HUES64 (cell line): Measurements from ENCODE around the gene TRIM41.

ENCODE experiments used
- H3K27ac ChIP-seq: 2 replicates; pipeline ENCODE4 v1.7.0; 2013; ENCODE audit warnings: low read depth, low read length, inconsistent platforms
- H3K27me3 ChIP-seq: 2 replicates; pipeline ENCODE4 v1.6.1; 2013; ENCODE audit warnings: mild to moderate bottlenecking, low read length; ENCODE audit not compliant: insufficient read depth
- H3K36me3 ChIP-seq: 2 replicates; pipeline ENCODE4 v1.6.1; 2013; ENCODE audit warnings: mild to moderate bottlenecking, low read length; ENCODE audit not compliant: insufficient read depth
- H3K4me1 ChIP-seq: 2 replicates; pipeline ENCODE4 v1.6.1; 2013; ENCODE audit warnings: mild to moderate bottlenecking, low read length, moderate library complexity; ENCODE audit not compliant: insufficient read depth
- H3K4me3 ChIP-seq: 2 replicates; pipeline ENCODE4 v1.5.1; 2013; ENCODE audit warnings: mild to moderate bottlenecking, low read length, moderate library complexity
- H3K9ac ChIP-seq: 2 replicates; pipeline ENCODE4 v1.6.1; 2013; ENCODE audit warnings: mild to moderate bottlenecking, low read depth, low read length
- H3K9me3 ChIP-seq: 2 replicates; pipeline ENCODE4 v1.6.1; 2013; ENCODE audit warnings: low read depth, low read length; ENCODE audit not compliant: insufficient read depth
- WGBS: fragments of 150-250, 120-280 bp; methylation state at CpG from one replicate; pipeline ENCODE4 v1.1.7; 2013; ENCODE audit warnings: missing lambda C conversion rate; 5-methylcytosine and 5-hydroxymethylcytosine counted together

TRIM41 gene

DNA sequence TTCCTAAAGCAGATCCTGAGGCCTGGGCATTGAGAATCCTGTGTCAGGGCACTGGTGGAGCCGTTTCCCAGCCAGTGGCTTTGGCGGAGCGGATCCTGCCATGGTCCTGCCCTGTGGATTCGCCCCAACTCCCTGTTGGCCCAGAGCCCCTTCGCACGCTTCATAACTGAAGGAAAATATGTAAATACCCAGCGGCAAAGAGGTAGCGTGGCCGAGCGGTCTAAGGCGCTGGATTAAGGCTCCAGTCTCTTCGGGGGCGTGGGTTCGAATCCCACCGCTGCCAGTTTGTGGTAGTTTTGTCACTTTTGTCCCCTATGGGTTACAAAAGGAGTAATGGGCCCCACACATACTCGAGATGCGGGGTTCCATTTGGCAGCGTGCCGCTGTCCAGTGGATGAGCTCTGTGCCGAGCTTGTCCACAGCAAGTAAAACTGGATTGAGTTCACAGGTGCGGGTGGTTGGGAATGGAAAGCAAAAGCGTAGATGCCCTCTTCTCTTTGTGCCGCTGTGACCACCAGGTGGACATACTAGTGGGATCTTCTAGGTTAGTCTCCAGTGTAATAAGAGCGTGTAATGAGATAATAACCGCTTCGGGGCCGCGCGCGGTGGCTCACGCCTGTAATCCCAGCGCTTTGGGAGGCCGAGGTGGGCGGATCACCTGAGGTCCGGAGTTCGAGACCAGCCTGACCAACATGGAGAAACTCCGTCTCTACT is 35.4 kb upstream of the TRIM41 start:
- H3K9me3 ChIP-seq, result no peaks in the 10 kb centered on the region
- peak overlapping the region; percentile 91 for H3K4me3 ChIP-seq
- no peaks in the 10 kb centered on the region for H3K4me1 ChIP-seq
- H3K27me3 ChIP-seq, result peaks cover 29% of the 10 kb centered on the region
- H3K9ac ChIP-seq, result no peak overlapping the region
- WGBS, result under 1% methylated on average over 37 of the region's 37 CpGs
- no peak overlapping the region for H3K27ac ChIP-seq
- H3K36me3 ChIP-seq, result no peaks in the 10 kb centered on the region

DNA sequence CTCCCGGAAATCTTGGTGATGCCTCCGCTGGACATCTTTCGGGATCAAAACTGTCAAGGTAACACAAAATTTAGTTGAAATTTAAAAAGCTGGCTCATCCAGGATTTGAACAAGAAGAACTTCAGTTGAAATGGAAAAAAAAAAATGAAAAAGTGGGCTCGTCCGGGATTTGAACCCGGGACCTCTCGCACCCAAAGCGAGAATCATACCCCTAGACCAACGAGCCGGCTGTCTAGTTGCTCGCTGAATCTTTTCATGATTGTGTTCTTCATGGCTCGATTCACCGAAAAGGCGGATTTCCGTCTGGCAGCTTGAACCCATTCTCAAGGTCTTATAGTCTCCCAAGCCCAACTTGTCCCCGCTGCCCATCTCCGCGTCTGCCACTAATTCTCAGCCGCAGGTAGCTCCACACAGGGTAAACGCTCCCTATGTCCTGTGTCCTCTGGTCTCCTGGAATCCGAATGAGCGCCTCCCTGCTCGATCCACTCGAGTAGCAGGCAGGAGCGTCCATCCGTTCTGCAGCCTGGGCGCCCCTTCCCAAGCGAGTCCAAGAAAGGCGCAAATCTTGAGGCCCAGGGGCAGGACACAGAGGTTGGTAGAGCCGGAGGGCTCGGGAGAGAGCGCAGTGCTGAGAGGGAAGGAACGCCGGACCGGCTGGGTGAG is 34.2 kb upstream of the TRIM41 start:
- Histone ChIP-seq H3K27ac (peak overlapping the region; percentile 59; the same call in 1 of the 2 replicates), H3K9me3 (no peaks in the 10 kb centered on the region), H3K4me1 (no peaks in the 10 kb centered on the region), H3K4me3 (peak overlapping the region; percentile 91), H3K27me3 (peaks cover 40% of the 10 kb centered on the region), H3K36me3 (no peaks in the 10 kb centered on the region), H3K9ac (peak overlapping the region; percentile 66)
- WGBS, result under 1% methylated on average over 35 of the region's 35 CpGs

DNA sequence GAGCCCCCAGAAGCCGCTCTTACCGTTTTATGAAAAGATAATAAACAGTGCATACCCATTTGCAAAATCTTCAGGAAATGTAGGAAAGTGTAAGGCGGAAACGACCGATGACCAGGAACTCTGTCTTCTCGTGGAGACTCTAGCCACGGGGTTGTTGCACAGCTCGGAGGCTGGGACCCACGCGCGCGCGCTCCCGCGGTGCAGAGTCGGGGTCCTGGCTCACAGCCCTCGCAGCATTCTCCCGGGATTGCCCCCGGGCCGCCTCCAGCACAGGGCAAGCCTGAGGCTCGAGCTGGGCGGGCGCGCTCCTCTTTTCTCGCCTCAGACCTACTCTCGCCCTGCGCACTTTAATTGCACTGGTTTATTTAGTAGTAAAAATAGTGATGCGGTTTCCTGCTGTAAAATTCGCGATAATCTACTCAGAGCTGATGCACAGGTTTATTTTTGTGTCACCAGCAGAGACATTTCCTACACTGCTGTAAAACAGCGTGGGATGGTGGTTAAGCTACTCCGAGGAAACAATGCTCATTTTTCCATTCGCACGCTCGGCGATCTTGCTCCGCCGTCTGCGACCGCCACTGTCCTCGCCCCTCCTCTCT is 33.6 kb upstream of the TRIM41 start:
- H3K9me3 ChIP-seq, result no peaks in the 10 kb centered on the region
- H3K27ac ChIP-seq, result no peak overlapping the region
- no peaks in the 10 kb centered on the region for H3K36me3 ChIP-seq
- peaks cover 42% of the 10 kb centered on the region for H3K27me3 ChIP-seq
- H3K9ac ChIP-seq, result peak overlapping the region; percentile 4; the same call in 1 of the 2 replicates
- H3K4me1 ChIP-seq, result no peaks in the 10 kb centered on the region
- peak overlapping the region; percentile 91 for H3K4me3 ChIP-seq
- WGBS, result 1% methylated on average over 39 of the region's 41 CpGs

DNA sequence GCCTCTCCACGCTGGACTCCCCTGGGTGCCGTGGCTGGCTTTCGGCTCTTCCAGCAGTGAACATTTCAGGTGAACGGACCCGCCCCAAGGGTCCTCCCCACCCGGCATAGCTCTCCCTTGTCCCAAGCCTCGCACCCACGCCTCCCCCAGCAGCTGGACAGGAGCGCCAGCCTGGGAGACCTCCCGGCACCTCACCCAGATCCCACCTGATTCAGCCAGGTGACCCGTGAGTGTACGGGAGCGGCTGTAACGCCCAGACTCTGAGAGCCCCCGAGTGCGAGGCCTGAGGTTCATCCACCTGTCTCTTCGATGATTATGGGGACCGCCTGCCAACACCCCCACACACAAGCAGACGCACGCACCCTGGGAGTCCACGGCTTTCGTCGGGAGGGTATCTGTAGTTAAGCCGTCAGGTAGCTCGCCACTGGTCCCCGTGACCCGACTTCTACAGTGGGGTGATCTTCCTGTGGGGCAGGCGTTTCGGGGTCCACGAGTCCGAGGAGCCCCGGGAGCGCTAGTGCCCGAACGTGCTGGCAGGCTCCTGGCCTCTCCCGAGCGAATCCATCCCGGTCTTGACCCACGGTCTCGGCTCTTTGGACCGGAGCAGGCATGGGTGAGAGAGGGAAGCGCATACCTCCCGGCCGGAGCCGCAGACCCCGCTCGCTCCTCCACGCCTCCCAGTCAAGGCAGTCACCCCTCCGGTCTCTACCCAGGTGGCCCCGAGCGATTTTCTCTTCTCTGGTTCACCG is 32.9 kb upstream of the TRIM41 start:
- WGBS, result 2% methylated on average over 52 of the region's 52 CpGs
- no peaks in the 10 kb centered on the region for H3K9me3 ChIP-seq
- H3K4me1 ChIP-seq, result no peaks in the 10 kb centered on the region
- no peak overlapping the region for H3K27ac ChIP-seq
- no peak overlapping the region for H3K9ac ChIP-seq
- no peaks in the 10 kb centered on the region for H3K36me3 ChIP-seq
- peak overlapping the region; percentile 91 for H3K4me3 ChIP-seq
- H3K27me3 ChIP-seq, result peaks cover 42% of the 10 kb centered on the region

DNA sequence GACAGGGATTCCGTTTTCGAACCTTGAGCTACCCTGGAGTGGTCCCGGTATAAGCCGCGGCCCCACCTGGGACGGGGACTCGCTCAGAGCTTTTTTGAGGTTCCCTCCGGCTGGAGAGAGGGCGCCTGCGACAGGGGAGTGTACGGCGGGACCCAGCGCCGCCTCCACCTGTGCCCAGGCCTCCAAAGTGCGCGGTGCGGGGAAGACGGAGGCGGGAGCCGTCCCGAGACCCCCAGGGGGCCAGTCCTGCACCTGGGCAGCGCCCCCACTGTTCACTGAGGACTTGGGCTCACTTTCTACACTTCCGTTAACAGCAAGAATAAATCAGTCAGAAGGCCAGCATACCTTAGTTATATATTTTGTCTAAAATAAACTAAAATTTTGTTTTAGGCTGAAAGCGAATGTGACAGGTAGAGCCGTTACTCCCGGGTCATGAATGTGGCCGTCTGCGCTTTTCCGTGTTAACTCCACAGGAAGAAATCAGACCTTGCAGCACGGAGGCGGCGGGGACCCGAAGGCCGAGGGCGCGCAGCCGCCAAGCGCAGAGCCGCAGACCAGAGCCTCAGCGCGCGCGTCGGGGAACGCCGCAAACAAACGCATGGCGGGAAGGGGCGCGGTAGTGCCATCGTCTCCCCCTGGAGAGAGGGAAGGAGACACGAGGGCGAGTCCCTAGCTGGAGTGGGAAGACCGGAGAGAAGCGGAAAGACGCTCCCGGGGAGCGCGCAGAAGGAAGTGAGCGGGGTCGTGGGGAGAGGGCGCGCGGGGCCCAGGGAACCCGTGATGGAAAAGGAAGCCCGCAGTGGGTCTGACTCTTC is 32.2 kb upstream of the TRIM41 start:
- Histone ChIP-seq H3K36me3 (no peaks in the 10 kb centered on the region), H3K27me3 (peaks cover 42% of the 10 kb centered on the region), H3K4me1 (no peaks in the 10 kb centered on the region), H3K9me3 (no peaks in the 10 kb centered on the region), H3K27ac (no peak overlapping the region), H3K9ac (no peak overlapping the region), H3K4me3 (peak overlapping the region; percentile 91)
- whole genome bisulfite sequencing, result under 1% methylated on average over 66 of the region's 66 CpGs

DNA sequence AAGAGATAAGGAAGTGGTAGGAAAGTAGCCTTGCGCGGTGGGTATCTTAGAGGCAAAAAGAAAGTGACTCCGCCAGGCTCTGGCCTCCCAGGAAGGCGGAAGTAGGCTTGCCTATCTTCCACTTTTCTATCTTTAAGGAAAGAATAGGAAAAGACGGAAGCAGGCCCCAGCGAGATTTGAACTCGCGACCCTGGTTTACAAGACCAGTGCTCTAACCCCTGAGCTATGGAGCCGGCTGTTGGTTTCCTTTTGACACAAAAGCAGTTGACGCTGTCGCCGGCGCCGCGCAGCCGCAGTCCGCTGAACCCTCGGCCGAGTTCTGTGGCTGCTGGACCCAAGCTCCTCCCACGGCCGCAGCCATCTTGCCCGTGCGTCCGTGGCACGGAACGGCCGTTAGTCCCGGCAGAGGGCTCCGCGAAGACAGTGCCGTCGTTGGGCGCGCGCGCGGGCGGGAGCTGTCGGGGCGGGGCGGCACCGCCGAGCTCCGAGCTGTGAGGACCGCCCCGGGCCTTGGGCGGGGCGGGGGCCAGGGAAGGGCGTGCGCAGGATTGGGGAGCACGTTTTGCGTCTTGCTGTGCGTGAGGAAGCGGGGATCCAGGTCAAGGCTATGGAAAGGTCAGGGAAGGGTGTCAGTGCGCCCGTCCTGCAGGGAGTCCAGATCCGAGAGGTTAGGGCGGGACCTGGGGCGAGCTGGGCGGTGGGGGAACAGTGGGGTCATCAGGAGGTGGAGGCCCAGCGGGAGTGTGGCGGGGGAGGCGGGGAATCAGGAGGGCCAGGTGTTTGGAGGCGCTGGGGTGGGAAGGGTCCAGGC is 31.4 kb upstream of the TRIM41 start:
- Histone ChIP-seq H3K27me3 (peaks cover 42% of the 10 kb centered on the region), H3K27ac (peak overlapping the region; percentile 33; the same call in 1 of the 2 replicates), H3K36me3 (no peaks in the 10 kb centered on the region), H3K4me1 (no peaks in the 10 kb centered on the region), H3K4me3 (peak overlapping the region; percentile 91), H3K9me3 (no peaks in the 10 kb centered on the region), H3K9ac (peak overlapping the region; percentile 75)
- 1% methylated on average over 64 of the region's 64 CpGs for WGBS

DNA sequence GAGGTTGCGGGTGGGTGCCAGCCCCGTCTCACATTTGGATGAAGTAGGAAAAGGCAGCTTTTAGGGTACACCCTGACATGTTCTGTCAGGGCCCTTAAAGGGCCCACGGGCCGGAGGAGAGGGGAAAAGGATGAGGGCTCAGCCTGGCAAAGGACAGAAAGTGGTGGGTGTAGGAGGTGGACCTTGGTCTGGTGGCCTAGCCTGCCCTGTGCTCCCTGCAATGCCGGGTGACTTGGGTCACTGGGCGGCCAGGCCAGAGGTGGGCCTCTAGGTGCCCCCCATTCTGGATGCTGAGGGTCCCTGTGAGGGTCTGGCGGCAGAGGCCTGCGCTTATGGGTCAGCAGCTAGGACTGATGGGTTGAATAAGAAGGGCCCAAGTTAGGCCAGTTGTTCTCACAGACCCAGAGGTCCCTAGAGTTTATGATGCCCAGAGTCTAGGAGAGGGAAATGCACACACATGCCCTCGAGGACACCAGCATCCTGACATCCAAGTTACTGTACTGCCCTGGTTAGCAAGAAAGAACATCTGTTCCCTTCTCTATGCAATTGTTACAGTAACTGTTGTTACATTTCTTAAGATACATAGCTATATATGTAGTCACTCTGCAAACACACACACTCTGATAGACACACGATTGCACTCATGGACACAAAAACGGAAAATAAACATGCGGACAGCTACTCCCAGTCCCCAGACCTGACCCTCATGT is 30.6 kb upstream of the TRIM41 start:
- H3K36me3 ChIP-seq, result no peaks in the 10 kb centered on the region
- H3K27me3 ChIP-seq, result peaks cover 44% of the 10 kb centered on the region
- 0 out of 2 replicates have a peak overlapping the region, but pooled peaks have one; percentile 75 for H3K9ac ChIP-seq
- H3K27ac ChIP-seq, result no peak overlapping the region
- WGBS, result 71% methylated on average over 12 of the region's 12 CpGs
- H3K9me3 ChIP-seq, result no peaks in the 10 kb centered on the region
- no peaks in the 10 kb centered on the region for H3K4me1 ChIP-seq
- peak overlapping the region; percentile 91 for H3K4me3 ChIP-seq

DNA sequence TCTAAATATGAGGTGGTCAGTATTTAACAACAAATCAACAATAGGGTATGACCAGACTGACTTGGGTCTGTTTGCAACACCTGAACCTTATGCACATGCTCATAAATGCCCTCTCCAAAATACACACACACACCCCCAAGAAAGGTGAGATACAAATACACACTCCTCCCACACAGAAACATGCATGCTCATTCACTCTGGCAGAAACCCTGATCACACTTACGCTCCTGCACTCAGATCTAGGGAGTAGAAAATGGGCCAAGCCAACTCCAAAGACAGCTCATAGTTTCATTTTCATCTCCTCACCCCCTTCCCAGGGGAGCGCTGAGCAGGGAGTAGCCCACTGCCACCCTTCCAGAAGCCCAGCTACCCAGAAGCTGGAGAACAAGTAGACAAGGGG is 29.4 kb upstream of the TRIM41 start:
- no peak overlapping the region for H3K4me3 ChIP-seq

DNA sequence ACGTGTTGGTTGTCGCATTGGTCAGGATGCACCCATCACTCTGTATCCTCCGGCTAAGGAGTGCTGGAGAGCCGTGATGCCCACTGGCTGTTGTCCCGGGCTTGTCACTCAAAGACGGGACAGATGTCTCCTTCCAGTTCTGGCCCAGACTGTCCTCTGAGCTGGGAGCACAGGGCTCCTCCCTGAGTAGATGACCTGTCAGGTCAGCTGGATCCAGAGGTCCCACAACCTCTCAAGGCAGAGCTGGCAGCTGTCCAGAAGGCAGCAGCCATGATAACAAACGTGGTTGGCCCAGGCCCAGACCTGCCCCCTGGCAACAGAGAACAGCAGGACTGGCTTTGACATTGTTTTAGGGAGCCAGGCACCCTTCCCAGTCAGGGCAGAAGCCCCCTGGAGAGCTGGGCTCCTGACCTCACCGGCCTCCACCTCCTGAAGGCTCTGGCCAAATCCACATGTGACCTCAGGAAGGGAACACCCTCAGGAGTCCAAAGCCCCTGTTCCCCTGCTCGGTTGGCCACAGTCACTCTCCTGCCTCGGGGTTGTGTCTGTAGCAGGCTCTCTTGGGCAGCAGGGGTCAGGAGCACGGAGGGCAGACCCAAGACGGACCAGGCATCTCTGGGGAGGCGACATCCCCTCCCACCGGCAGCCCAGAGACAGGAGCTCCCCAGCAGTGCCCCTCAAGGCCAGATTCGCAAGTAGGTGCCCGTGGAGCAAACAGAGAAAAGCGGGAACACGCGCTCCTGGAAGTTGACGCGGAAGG is 28.4 kb upstream of the TRIM41 start:
- H3K9me3 ChIP-seq, result no peaks in the 10 kb centered on the region
- no peak overlapping the region for H3K4me3 ChIP-seq
- no peak overlapping the region for H3K27ac ChIP-seq
- H3K4me1 ChIP-seq, result peaks cover 16% of the 10 kb centered on the region
- H3K9ac ChIP-seq, result no peak overlapping the region
- 85% methylated on average over 21 of the region's 21 CpGs for WGBS
- H3K27me3 ChIP-seq, result peaks cover 51% of the 10 kb centered on the region
- H3K36me3 ChIP-seq, result no peaks in the 10 kb centered on the region

More for the DNA sequence above, 29.4 kb upstream of the TRIM41 start:
- WGBS, result 98% methylated on average over 2 of the region's 2 CpGs
- Histone ChIP-seq H3K4me1 (peaks cover 7% of the 10 kb centered on the region), H3K27me3 (peaks cover 50% of the 10 kb centered on the region), H3K9ac (no peak overlapping the region), H3K9me3 (no peaks in the 10 kb centered on the region), H3K36me3 (no peaks in the 10 kb centered on the region), H3K27ac (no peak overlapping the region)
